Glutamatergic neuron (in vitro differentiated cells): ENCODE data around the gene RAB11A. TPM values are rescaled to one million over a fixed set of nuclear protein-coding genes. Genes with fewer than 3 reads are reported as not detected.

Source experiments
- DNase-seq: peaks from one replicate; pipeline ENCODE4 v3.0.0; 2022
- H3K27ac Mint-ChIP-seq: one replicate; pipeline ENCODE4 v1.8.0; 2020; ENCODE audit warnings: mild to moderate bottlenecking, mixed read lengths, inconsistent platforms; ENCODE audit not compliant: unreplicated experiment
- H3K27me3 Mint-ChIP-seq: one replicate; pipeline ENCODE4 v1.8.0; 2020; ENCODE audit warnings: mild to moderate bottlenecking, moderate library complexity, mixed read lengths, inconsistent platforms; ENCODE audit not compliant: unreplicated experiment
- H3K36me3 Mint-ChIP-seq: one replicate; pipeline ENCODE4 v1.8.0; 2020; ENCODE audit warnings: mild to moderate bottlenecking, mixed read lengths, inconsistent platforms; ENCODE audit not compliant: unreplicated experiment
- H3K4me1 Mint-ChIP-seq: one replicate; pipeline ENCODE4 v1.8.0; 2020; ENCODE audit warnings: mild to moderate bottlenecking, low read depth, mixed read lengths, inconsistent platforms; ENCODE audit not compliant: unreplicated experiment
- H3K4me3 Mint-ChIP-seq: one replicate; pipeline ENCODE4 v1.8.0; 2020; ENCODE audit warnings: mild to moderate bottlenecking, mixed read lengths, inconsistent platforms; ENCODE audit not compliant: unreplicated experiment
- H3K9me3 Mint-ChIP-seq: one replicate; pipeline ENCODE4 v1.8.0; 2020; ENCODE audit warnings: mild to moderate bottlenecking, moderate library complexity, mixed read lengths, inconsistent platforms; ENCODE audit not compliant: unreplicated experiment
- CTCF ChIP-seq: fragments of 200-600 bp; sonication (generic); IDR thresholded peaks from one replicate; pipeline ENCODE4 v1.5.0; 2021; ENCODE audit not compliant: partially characterized antibody, unreplicated experiment
- total RNA-seq: library from RNA; stranded (reverse); fragmentation: NEBNext Ultra II Directional; extraction: Animal tissue kit (Norgen Biotek cat#: 25700); gene quantifications from one replicate; pipeline ENCODE4 v1.2.1, GENCODE V29; 2021; ENCODE audit not compliant: unreplicated experiment

The RAB11A gene
- total RNA-seq, 1 donor from 2014 or later: 197 TPM

- DNase-seq: no peak
- Mint-ChIP-seq H3K4me3 (no peak overlapping the region), H3K4me1 (peaks cover 3% of the 10 kb centered on the region), H3K36me3 (no peaks in the 10 kb centered on the region), H3K9me3 (peaks cover 3% of the 10 kb centered on the region), H3K27ac (no peak overlapping the region), H3K27me3 (no peaks in the 10 kb centered on the region)
- TF ChIP-seq CTCF: no peak
Measured at GRCh38 chr15:65937476-65937875, 68.2 kb downstream of the RAB11A start.

GRCh38 chr15:65938604-65939003 is 69.3 kb downstream of the RAB11A start:
- TF ChIP-seq CTCF: no peak
- no peak for DNase-seq
- peaks cover 5% of the 10 kb centered on the region for H3K27me3 Mint-ChIP-seq
- H3K36me3 Mint-ChIP-seq: no peaks in the 10 kb centered on the region
- no peak overlapping the region for H3K4me3 Mint-ChIP-seq
- no peak overlapping the region for H3K27ac Mint-ChIP-seq
- no peaks in the 10 kb centered on the region for H3K4me1 Mint-ChIP-seq
- H3K9me3 Mint-ChIP-seq: peaks cover 3% of the 10 kb centered on the region

DNA sequence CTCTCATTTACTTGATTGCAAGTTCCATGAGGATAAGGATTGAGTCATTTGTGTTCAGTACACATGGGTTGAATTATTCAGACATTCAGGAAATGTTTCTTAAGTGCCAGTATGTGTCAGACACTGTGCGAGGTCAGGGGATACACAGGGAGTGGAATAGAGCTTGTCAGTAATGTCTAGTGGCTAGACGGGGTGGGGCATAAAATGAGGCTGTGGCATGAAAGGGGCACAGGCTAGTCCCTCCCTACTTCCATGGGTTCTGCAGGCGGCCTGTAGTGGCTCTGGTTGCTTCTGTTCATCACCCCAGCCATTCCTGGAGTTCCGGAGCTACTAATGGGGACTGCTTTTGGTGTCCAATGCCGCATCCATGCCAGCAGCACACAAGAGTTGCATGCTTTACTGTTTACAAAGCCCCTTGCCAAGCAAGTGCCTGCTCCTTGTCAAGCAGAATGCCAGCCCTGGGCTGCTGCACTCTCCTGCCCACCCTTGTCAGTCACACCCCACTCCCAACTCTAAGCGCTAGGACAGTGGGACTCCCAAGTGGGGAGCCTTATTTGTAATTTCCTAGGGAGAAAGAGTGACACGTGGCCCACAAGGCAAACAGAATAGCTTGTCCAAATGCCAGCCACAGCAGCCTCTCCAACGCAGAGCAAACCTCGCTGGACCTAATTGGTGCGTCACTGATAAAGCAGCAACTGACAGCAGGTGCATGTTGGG is 70.8 kb downstream of the RAB11A start:
- no peaks in the 10 kb centered on the region for H3K4me1 Mint-ChIP-seq
- H3K36me3 Mint-ChIP-seq: no peaks in the 10 kb centered on the region
- no peak overlapping the region for H3K27ac Mint-ChIP-seq
- H3K4me3 Mint-ChIP-seq: no peak overlapping the region
- DNase-seq: no peak
- peaks cover 5% of the 10 kb centered on the region for H3K9me3 Mint-ChIP-seq
- no peak for TF ChIP-seq CTCF
- peaks cover 6% of the 10 kb centered on the region for H3K27me3 Mint-ChIP-seq

- DNase-seq: no peak
- Mint-ChIP-seq H3K4me1 (no peaks in the 10 kb centered on the region), H3K9me3 (peaks cover 5% of the 10 kb centered on the region)
Measured at GRCh38 chr15:65940618-65940909, 71.3 kb downstream of the RAB11A start.

More at GRCh38 chr15:65940618-65940909, 71.3 kb downstream of the RAB11A start:
- Mint-ChIP-seq H3K36me3 (no peaks in the 10 kb centered on the region), H3K27ac (no peak overlapping the region), H3K27me3 (peaks cover 7% of the 10 kb centered on the region), H3K4me3 (no peak overlapping the region)
- no peak for TF ChIP-seq CTCF

Other genes with a start within 250 kb of the RAB11A start
- 4.7 TPM for gene SLC24A1, start 247.6 kb upstream of the RAB11A start, total RNA-seq
- 23.7 TPM for gene DENND4A, start 77.2 kb upstream of the RAB11A start, total RNA-seq